WTC11 (cell line): ENCODE results near the gene PCSK2. TPM values are rescaled to one million over a fixed set of nuclear protein-coding genes. Genes with fewer than 3 reads are reported as not detected.

Source experiments
- ATAC-seq: fragments of 200-7000 bp; cut with Tn5 transposase; 2 replicates; pipeline ENCODE4 v1.10.0; 2021; ENCODE audit warnings: mild to moderate bottlenecking, moderate library complexity
- CTCF ChIA-PET: fragments of 300-600 bp; sonication (Branson Sonifier 250); formaldehyde crosslinking; loops from one replicate; lab custom pipeline; 2021; ENCODE audit warnings: antibody characterized with exemption; lab: Charles Lee
- POLR2A ChIA-PET: fragments of 350-600 bp; sonication (Branson Sonifier 250); formaldehyde crosslinking; loops from one replicate; lab custom pipeline; 2021; ENCODE audit warnings: antibody characterized with exemption; lab: Charles Lee
- DNase-seq: peaks from one replicate; pipeline ENCODE4 v3.0.0; 2021; ENCODE audit warnings: low spot score
- H3K27ac Mint-ChIP-seq: 2 replicates; pipeline ENCODE4 v1.8.0; 2021; ENCODE audit warnings: mixed read lengths
- H3K27me3 Mint-ChIP-seq: 2 replicates; pipeline ENCODE4 v1.8.0; 2021; ENCODE audit warnings: low read depth, mild to moderate bottlenecking, moderate library complexity, mixed read lengths
- H3K36me3 Mint-ChIP-seq: 2 replicates; pipeline ENCODE4 v1.8.0; 2021; ENCODE audit warnings: mixed read lengths
- H3K4me1 Mint-ChIP-seq: 2 replicates; pipeline ENCODE4 v1.8.0; 2022; ENCODE audit warnings: mixed read lengths
- H3K4me3 Mint-ChIP-seq: 2 replicates; pipeline ENCODE4 v1.8.0; 2021; ENCODE audit warnings: mild to moderate bottlenecking, moderate library complexity, mixed read lengths
- H3K9me3 Mint-ChIP-seq: 2 replicates; pipeline ENCODE4 v1.8.0; 2021; ENCODE audit warnings: mixed read lengths
- FOXP1 ChIP-seq: sonication (generic); formaldehyde crosslinking; IDR thresholded peaks from 2 replicates; pipeline ENCODE4 v1.8.0; 2022; ENCODE audit warnings: missing genetic modification reagents, mild to moderate bottlenecking, moderate library complexity, borderline replicate concordance
- IRF2 ChIP-seq: sonication (generic); formaldehyde crosslinking; IDR thresholded peaks from 2 replicates; pipeline ENCODE4 v1.8.0; 2022; ENCODE audit warnings: low read depth, missing genetic modification reagents, borderline replicate concordance
- JUN ChIP-seq: sonication (generic); formaldehyde crosslinking; IDR thresholded peaks from 2 replicates; pipeline ENCODE4 v1.8.0; 2023; ENCODE audit warnings: mild to moderate bottlenecking, missing genetic modification reagents
- KAT7 ChIP-seq: sonication (generic); formaldehyde crosslinking; IDR thresholded peaks from 2 replicates; pipeline ENCODE4 v1.8.1; 2023; ENCODE audit warnings: missing genetic modification reagents, mild to moderate bottlenecking, borderline replicate concordance
- RORB ChIP-seq: fragments of 250-450 bp; sonication (Bioruptor Pico); IDR thresholded peaks from 2 replicates; pipeline ENCODE4 v1.9.0; 2021; ENCODE audit warnings: mild to moderate bottlenecking
- SMAD3 ChIP-seq: sonication (generic); formaldehyde crosslinking; IDR thresholded peaks from 2 replicates; pipeline ENCODE4 v1.8.0; 2022; ENCODE audit warnings: missing genetic modification reagents, mild to moderate bottlenecking, borderline replicate concordance
- SMAD4 ChIP-seq: sonication (generic); formaldehyde crosslinking; IDR thresholded peaks from 2 replicates; pipeline ENCODE4 v1.8.0; 2022; ENCODE audit warnings: mild to moderate bottlenecking, missing genetic modification reagents
- TCF7 ChIP-seq: sonication (generic); formaldehyde crosslinking; IDR thresholded peaks from 2 replicates; pipeline ENCODE4 v1.8.0; 2022; ENCODE audit warnings: mild to moderate bottlenecking, low read depth, missing genetic modification reagents, moderate library complexity
- ZBTB21 ChIP-seq: sonication (generic); formaldehyde crosslinking; IDR thresholded peaks from 2 replicates; pipeline ENCODE4 v1.8.1; 2023; ENCODE audit warnings: mild to moderate bottlenecking, missing genetic modification reagents, borderline replicate concordance
- ZNF423 ChIP-seq: fragments of 250-450 bp; sonication (Bioruptor Pico); IDR thresholded peaks from 2 replicates; pipeline ENCODE4 v2.1.2; 2022; ENCODE audit warnings: mild to moderate bottlenecking, moderate library complexity
- total RNA-seq: library from RNA; stranded (reverse); gene quantifications from 3 replicates; pipeline ENCODE4 v1.2.3, GENCODE V29; 2021
- TF ChIP-seq, protein P1 (sequence below): sonication (generic); formaldehyde crosslinking; conservative IDR thresholded peaks from 2 replicates; pipeline ENCODE4 v1.8.1; 2023; ENCODE audit warnings: mild to moderate bottlenecking, low read depth, missing genetic modification reagents, moderate library complexity
- TF ChIP-seq, protein P2 (sequence below): sonication (generic); formaldehyde crosslinking; IDR thresholded peaks from 2 replicates; pipeline ENCODE4 v1.8.1; 2023; ENCODE audit warnings: mild to moderate bottlenecking, missing genetic modification reagents, moderate library complexity
- TF ChIP-seq, protein P3 (sequence below): sonication (generic); formaldehyde crosslinking; IDR thresholded peaks from 2 replicates; pipeline ENCODE4 v1.8.1; 2023; ENCODE audit warnings: mild to moderate bottlenecking, missing genetic modification reagents
- TF ChIP-seq, protein P4 (sequence below): sonication (generic); formaldehyde crosslinking; IDR thresholded peaks from 2 replicates; pipeline ENCODE4 v1.8.1; 2022; ENCODE audit warnings: mild to moderate bottlenecking, moderate library complexity, missing genetic modification reagents
- TF ChIP-seq, protein P5 (sequence below): sonication (generic); formaldehyde crosslinking; IDR thresholded peaks from 2 replicates; pipeline ENCODE4 v1.8.1; 2022; ENCODE audit warnings: missing genetic modification reagents, borderline replicate concordance
- TF ChIP-seq, protein P6 (sequence below): sonication (generic); formaldehyde crosslinking; IDR thresholded peaks from 2 replicates; pipeline ENCODE4 v1.8.1; 2023; ENCODE audit warnings: mild to moderate bottlenecking, missing genetic modification reagents
- TF ChIP-seq, protein P7 (sequence below): fragments of 250-450 bp; sonication (Bioruptor Pico); IDR thresholded peaks from 2 replicates; pipeline ENCODE4 v1.9.0; 2021; ENCODE audit warnings: mild to moderate bottlenecking
- TF ChIP-seq, protein P8 (sequence below): sonication (generic); formaldehyde crosslinking; IDR thresholded peaks from 2 replicates; pipeline ENCODE4 v1.8.1; 2023; ENCODE audit warnings: mild to moderate bottlenecking, missing genetic modification reagents, moderate library complexity

PCSK2 gene
- total RNA-seq, 1 experiment from 2014 or later = 0.74 TPM

DNA sequence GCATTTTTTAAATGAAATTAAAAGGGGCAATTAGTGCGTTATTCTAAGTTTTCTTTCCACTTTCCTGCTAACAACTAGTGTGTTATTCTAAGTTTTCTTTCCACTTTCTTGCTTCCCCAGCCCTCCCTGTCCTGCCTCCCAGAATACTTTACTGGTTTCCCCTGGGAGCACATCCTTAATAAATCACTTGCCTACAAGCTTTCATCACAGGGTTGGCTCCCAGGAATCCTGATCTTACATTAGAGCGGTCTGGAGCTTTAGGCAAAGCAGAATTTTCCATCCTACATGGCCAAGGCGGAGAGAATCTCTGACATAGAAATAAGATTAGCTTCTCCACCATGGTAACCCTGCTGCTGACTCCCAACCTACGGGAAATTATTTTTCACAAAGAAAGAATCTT lies 154.0 kb downstream of the PCSK2 start (continued):
- TF ChIP-seq SMAD3 (CRISPR knock-in tag) (no peak), ZNF423 (CRISPR knock-in tag) (no peak), KAT7 (CRISPR knock-in tag) (no peak), RORB (no peak), ZBTB21 (CRISPR knock-in tag) (no peak), IRF2 (CRISPR knock-in tag) (no peak)
- TF ChIP-seq, protein P1, sequence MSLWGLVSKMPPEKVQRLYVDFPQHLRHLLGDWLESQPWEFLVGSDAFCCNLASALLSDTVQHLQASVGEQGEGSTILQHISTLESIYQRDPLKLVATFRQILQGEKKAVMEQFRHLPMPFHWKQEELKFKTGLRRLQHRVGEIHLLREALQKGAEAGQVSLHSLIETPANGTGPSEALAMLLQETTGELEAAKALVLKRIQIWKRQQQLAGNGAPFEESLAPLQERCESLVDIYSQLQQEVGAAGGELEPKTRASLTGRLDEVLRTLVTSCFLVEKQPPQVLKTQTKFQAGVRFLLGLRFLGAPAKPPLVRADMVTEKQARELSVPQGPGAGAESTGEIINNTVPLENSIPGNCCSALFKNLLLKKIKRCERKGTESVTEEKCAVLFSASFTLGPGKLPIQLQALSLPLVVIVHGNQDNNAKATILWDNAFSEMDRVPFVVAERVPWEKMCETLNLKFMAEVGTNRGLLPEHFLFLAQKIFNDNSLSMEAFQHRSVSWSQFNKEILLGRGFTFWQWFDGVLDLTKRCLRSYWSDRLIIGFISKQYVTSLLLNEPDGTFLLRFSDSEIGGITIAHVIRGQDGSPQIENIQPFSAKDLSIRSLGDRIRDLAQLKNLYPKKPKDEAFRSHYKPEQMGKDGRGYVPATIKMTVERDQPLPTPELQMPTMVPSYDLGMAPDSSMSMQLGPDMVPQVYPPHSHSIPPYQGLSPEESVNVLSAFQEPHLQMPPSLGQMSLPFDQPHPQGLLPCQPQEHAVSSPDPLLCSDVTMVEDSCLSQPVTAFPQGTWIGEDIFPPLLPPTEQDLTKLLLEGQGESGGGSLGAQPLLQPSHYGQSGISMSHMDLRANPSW (CRISPR knock-in tag) = no peak
- TF ChIP-seq, protein P2, sequence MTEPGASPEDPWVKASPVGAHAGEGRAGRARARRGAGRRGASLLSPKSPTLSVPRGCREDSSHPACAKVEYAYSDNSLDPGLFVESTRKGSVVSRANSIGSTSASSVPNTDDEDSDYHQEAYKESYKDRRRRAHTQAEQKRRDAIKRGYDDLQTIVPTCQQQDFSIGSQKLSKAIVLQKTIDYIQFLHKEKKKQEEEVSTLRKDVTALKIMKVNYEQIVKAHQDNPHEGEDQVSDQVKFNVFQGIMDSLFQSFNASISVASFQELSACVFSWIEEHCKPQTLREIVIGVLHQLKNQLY (CRISPR knock-in tag) = no peak
- TF ChIP-seq, protein P3, sequence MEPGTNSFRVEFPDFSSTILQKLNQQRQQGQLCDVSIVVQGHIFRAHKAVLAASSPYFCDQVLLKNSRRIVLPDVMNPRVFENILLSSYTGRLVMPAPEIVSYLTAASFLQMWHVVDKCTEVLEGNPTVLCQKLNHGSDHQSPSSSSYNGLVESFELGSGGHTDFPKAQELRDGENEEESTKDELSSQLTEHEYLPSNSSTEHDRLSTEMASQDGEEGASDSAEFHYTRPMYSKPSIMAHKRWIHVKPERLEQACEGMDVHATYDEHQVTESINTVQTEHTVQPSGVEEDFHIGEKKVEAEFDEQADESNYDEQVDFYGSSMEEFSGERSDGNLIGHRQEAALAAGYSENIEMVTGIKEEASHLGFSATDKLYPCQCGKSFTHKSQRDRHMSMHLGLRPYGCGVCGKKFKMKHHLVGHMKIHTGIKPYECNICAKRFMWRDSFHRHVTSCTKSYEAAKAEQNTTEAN (CRISPR knock-in tag) = no peak

DNA sequence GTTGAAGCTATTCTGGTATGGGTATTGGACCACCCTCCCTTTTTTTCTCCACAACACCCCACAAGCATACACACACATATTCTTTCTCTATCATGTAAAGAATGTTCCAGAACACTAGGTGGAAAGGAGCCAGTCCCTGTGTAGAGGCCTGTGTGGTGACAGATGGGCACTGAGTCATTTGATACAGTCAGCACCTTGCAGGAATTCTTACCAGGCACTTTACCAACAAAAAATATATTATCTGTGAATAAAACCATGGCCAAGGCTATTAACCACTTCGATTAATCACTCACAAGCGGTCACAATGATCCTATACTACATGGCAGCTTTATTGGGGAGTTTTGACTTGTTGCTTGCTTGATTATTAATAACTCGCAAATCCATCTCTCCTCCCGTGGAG lies 154.9 kb downstream of the PCSK2 start:
- Mint-ChIP-seq H3K4me3 (no peak overlapping the region), H3K4me1 (peaks cover 10% of the 10 kb centered on the region), H3K36me3 (no peaks in the 10 kb centered on the region), H3K27ac (no peak overlapping the region), H3K27me3 (no peaks in the 10 kb centered on the region), H3K9me3 (0 out of 2 replicates have a peak, but pooled peaks cover 6% of the 10 kb centered on the region)
- TF ChIP-seq, protein P4, sequence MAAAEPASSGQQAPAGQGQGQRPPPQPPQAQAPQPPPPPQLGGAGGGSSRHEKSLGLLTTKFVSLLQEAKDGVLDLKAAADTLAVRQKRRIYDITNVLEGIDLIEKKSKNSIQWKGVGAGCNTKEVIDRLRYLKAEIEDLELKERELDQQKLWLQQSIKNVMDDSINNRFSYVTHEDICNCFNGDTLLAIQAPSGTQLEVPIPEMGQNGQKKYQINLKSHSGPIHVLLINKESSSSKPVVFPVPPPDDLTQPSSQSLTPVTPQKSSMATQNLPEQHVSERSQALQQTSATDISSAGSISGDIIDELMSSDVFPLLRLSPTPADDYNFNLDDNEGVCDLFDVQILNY (CRISPR knock-in tag) = no peak
- DNase-seq = no peak
- no peak for ATAC-seq
- CTCF ChIA-PET = no interaction called here
- POLR2A ChIA-PET = no interaction called here

DNA sequence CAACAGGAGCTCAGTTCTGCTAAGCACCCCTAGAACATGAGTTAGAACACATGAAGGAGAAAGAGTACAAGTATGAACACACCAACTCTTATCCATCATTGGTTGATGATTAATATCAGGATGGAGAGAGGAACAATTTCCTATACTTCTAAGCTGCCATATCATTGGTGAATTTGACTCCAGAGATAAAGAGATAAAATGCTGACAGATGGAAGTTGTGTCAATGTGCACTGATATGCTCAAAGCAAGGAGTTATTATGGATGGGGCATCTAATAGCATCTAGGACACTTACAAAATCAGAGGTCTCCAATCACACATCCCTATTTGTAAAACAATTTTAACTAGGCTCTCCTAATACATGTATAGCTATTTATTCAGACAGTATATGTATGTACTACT lies 159.0 kb downstream of the PCSK2 start:
- Mint-ChIP-seq H3K27me3 (no peaks in the 10 kb centered on the region), H3K27ac (no peak overlapping the region)
- TF ChIP-seq, protein P5, sequence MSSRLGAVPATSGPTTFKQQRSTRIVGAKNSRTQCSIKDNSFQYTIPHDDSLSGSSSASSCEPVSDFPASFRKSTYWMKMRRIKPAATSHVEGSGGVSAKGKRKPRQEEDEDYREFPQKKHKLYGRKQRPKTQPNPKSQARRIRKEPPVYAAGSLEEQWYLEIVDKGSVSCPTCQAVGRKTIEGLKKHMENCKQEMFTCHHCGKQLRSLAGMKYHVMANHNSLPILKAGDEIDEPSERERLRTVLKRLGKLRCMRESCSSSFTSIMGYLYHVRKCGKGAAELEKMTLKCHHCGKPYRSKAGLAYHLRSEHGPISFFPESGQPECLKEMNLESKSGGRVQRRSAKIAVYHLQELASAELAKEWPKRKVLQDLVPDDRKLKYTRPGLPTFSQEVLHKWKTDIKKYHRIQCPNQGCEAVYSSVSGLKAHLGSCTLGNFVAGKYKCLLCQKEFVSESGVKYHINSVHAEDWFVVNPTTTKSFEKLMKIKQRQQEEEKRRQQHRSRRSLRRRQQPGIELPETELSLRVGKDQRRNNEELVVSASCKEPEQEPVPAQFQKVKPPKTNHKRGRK = no peak
- TF ChIP-seq, protein P6, sequence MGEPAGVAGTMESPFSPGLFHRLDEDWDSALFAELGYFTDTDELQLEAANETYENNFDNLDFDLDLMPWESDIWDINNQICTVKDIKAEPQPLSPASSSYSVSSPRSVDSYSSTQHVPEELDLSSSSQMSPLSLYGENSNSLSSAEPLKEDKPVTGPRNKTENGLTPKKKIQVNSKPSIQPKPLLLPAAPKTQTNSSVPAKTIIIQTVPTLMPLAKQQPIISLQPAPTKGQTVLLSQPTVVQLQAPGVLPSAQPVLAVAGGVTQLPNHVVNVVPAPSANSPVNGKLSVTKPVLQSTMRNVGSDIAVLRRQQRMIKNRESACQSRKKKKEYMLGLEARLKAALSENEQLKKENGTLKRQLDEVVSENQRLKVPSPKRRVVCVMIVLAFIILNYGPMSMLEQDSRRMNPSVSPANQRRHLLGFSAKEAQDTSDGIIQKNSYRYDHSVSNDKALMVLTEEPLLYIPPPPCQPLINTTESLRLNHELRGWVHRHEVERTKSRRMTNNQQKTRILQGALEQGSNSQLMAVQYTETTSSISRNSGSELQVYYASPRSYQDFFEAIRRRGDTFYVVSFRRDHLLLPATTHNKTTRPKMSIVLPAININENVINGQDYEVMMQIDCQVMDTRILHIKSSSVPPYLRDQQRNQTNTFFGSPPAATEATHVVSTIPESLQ = no peak
- TF ChIP-seq FOXP1 (CRISPR knock-in tag) = no peak
- TF ChIP-seq JUN = no peak
- no peak for TF ChIP-seq TCF7 (CRISPR knock-in tag)
- TF ChIP-seq, protein P7, sequence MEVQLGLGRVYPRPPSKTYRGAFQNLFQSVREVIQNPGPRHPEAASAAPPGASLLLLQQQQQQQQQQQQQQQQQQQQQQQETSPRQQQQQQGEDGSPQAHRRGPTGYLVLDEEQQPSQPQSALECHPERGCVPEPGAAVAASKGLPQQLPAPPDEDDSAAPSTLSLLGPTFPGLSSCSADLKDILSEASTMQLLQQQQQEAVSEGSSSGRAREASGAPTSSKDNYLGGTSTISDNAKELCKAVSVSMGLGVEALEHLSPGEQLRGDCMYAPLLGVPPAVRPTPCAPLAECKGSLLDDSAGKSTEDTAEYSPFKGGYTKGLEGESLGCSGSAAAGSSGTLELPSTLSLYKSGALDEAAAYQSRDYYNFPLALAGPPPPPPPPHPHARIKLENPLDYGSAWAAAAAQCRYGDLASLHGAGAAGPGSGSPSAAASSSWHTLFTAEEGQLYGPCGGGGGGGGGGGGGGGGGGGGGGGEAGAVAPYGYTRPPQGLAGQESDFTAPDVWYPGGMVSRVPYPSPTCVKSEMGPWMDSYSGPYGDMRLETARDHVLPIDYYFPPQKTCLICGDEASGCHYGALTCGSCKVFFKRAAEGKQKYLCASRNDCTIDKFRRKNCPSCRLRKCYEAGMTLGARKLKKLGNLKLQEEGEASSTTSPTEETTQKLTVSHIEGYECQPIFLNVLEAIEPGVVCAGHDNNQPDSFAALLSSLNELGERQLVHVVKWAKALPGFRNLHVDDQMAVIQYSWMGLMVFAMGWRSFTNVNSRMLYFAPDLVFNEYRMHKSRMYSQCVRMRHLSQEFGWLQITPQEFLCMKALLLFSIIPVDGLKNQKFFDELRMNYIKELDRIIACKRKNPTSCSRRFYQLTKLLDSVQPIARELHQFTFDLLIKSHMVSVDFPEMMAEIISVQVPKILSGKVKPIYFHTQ (CRISPR knock-in tag) = no peak
- TF ChIP-seq, protein P8, sequence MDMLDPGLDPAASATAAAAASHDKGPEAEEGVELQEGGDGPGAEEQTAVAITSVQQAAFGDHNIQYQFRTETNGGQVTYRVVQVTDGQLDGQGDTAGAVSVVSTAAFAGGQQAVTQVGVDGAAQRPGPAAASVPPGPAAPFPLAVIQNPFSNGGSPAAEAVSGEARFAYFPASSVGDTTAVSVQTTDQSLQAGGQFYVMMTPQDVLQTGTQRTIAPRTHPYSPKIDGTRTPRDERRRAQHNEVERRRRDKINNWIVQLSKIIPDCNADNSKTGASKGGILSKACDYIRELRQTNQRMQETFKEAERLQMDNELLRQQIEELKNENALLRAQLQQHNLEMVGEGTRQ (CRISPR knock-in tag) = no peak
- no peak for TF ChIP-seq SMAD4
- TF ChIP-seq, all 79 proteins: peak for 0
- H3K4me3 Mint-ChIP-seq = no peak overlapping the region
- ChIA-PET CTCF (no interaction called here), POLR2A (no interaction called here)
- no peaks in the 10 kb centered on the region for H3K9me3 Mint-ChIP-seq
- DNase-seq = no peak
- no peaks in the 10 kb centered on the region for H3K4me1 Mint-ChIP-seq
- no peaks in the 10 kb centered on the region for H3K36me3 Mint-ChIP-seq
- ATAC-seq = no peak
